Stimulated activated CD4-positive, alpha-beta T cell treated with anti-CD3 and anti-CD28 coated beads, Interleukin-2, amount 100 ng/mL, for 4 hours (primary cell): ENCODE measurements around the gene DDX20.
A peak's percentile ranks its signal among the peaks of the same experiment; 100 is the strongest.
"Not testable (repeated sequence)": the region's sequence is repeated elsewhere in the genome, so short reads cannot be mapped to it uniquely, and the experiment has no call there.

Experiments used
- DNase-seq: peaks from one replicate; pipeline ENCODE4 v3.0.0-alpha.2; 2020; ENCODE audit warnings: low read depth

The DDX20 gene

DNA sequence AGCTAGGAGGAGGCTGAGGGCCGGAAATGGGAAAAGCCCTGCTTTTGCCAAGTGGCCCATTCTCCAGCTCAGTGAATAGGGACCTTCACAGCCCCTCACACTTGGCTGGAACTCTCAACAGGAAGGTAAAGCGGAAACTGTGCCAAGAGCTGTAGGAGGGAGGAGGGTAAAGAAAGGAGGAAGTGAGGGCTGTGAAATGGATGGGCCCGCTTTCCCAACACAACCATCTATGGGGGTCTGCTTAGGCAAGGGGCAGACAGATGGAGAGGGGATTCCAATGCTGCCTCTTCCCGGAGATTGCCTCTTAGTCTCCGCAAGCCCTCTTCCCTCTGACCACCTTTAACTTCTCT, 21.7 kb upstream of the DDX20 start:
- no peak for DNase-seq

- DNase-seq, result no peak
These were observed 21.3 kb upstream of the DDX20 start for GRCh38 chr1:111734426-111734825.

DNA sequence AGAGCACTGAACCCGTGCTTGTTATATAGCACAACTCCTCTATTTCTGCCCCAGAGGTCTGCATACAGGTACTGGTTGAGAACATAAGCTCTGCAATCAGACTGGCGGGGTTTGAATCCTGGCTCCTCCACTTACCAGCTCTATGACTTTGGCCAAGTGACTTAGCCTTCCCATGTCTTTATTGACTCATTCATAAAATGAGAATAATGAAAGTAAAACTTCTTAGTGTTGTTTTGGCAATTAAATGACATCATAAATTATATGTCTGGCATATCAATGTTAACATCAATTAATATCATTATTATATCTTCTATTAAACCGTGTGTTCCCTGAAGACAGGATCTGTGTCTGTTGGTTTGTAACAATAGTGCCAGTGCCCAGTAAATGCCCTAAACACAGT, 20.8 kb upstream of the DDX20 start:
- DNase-seq, result no peak

GRCh38 chr1:111735321-111735720, 20.4 kb upstream of the DDX20 start:
- no peak for DNase-seq

DNA sequence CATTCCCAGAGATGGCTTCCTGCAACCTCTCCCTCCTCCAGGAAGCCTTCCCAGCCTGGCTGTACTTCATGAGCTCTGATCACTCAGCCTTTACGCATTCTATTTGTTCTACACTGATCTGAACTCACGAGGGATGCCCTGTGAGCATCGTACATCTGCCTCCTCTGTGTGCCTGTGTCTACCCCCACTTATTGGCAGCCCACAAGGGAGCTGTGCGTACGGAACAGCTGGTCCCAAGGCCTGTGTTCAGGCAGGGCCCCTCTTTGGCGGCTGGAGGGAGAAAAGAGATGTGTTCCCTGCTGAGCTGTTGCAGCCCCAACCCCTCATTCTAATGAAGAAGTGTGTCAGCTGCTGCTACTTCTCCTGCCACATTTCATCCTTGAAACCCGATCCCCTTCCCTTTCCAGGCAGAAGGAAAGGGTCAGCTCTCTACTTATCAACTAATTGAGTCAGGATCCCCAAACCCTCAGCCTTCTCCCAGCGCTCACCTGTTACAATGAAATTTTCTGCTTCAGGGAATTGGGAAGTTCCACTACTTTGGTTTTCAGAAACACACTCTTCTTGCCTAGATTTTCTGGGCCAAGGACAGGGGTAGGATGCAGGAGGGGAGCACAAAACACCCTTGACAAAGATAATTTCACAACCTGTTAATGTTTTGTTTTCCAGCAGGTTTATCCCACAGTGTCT, 19.7 kb upstream of the DDX20 start:
- DNase-seq, result no peak

DNA sequence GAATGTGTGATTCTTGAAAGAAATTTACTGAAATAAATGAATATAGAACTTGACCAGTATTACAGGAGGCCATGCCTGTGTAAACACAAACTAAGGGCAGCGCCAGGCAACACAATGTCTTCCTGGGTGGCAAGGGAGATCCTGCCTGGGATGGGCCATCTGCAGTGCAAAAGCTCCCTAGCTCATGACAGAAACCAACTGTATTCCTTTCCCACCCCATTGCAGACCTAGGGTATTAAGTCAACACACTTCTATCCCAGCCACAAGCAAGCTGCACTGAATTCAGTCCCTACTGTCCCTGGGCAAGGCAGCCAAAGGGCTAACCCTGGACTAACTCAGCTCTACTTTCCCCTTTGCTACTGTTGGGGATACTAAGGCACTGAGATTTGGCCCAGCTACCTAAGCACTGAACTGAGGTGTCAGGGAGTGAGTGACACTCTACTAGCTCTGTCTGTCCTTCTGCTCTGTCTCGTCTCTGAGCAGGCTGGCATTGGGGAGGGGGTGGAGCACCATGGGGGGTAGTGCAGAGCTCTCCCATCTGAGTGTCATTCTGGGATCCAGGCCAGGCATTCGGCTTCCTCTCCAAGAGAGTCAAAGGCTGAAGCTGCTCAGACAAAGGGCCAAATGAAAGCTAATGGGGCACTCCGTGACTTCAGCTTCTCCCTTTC, 19.0 kb upstream of the DDX20 start:
- no peak for DNase-seq

DNA sequence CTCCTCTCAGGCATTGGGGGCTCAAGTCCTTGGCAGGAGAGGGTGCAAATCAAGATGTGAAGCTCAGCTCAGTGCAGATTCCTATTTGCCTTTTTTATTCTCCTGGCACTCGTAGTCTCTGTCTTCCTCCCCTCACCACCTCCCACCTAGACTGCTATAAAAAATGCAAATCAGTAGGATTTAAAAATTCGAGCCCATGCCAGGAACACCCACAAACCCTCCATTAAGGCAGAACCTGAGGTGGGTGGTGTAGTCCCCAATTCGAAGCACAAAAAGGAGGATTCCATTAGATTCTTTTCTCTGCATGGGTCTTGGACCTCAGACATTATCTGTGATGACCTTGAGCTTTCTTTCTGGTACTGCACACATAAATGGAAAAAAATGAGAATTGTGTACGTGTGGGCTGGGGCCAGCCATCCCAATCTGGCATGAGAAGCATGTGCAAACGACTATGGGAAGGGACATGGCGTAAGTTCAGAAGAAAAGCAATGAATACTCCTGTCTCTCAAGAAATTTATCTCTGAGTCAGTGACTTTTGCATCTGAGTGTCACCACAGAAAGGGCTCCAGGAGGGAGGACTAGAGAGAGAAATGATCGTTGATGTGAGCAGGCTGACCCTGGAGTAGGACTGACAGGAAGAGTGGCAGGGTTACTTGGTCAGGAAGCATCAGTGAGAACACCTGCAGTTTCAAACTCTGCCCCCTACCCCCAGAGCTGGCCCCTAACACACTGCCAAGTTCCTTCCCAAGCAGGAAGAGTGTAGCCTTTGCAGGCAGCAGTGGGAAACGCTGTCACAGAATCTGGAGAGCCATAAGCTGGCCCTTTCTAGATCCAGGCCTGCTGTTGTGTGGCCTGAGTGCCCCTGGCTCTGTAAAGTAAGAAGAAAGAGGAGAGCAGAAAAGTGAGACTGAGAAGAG, 18.2 kb upstream of the DDX20 start:
- DNase-seq, result no peak

DNA sequence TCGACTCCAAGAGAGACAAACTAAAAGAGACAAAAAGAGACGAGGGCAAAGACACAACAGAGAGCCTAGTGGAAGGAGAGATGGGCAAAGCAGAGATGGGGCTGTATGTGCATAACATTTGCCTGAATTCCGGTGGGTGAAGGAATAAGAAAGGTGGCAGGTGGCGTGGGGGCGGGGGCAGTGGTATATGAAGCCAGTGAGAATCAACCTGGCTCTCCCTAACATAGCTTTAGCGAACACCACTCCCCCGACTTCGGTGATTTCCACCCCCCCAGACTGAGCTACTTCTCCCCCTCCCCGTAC, 17.6 kb upstream of the DDX20 start:
- no peak for DNase-seq

DNA sequence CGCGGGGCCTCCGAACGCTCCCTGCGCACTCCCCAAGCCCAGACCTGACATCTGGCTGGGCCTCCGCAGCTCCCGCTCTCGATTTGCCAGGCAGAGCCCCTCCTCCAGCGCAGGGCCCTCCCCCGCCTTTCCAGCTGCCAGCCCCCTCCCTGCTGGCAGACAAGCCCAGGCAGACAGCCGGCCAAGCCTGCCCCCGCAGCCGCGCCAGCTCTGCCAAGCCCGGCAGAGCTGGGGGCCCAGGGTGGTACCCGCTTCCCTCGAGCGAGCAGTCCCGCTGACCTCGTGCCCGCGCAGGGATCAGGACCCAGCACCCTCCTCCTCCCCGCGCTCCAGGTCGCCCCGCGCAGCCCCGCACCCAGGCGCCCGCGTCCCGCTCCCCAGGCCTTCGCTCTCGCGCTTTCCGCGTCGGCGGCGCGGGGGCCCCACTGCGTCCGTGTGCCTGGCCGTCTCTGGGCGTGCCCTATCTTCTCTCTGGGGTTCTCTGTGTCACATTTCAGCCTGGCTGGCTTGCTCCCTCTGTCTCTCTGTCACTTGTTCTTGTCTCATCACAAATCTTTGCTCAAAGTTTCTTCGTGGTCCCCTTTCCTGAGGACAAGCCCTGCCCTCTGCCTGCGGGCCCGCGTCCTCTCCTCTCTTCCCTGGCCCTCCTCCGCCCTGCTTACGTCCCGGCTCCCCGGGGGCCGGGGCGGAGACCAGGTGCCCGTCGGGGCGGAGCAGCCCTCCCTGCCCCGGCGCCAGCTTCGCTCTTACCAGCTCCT, 17.1 kb upstream of the DDX20 start:
- no peak for DNase-seq

DNA sequence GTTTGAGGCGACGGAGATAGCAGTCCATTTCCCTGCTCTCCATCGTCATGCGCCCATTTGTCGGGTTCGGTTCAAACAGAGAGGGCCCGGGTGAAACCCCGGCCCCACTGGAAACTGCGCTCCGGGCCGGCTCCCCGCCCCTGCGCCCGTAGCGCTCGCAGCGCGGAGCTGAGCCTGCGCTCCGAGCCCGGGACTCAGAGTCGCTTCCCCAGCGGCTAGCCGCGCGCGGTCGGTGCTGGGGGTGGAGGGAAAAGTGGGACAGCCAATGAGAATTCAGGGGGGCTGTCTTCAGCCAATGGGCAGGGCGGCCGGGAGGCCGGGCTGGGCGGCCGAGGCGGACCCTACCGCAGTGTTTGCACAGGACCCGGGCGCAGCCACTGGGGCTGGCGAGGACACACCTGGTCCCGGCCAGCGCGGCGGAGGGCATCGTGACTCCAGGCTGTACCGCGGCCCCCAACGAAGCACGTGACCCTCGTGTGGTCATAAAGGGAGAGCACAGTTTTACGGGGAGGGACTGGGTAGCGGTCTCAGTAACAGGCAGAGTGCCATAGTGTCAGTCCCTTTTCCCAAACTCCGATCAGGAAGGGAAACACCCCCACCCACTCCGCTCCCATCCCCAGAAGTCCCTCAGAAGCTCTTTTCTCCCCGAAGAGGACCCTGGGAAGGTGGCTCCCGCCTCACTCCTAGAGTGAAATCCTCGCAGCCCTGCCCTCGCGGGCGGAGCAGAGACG, 16.3 kb upstream of the DDX20 start, which contains the start of gene INKA2:
TSS of gene INKA2 (minus strand) at position 202 of the 731 bp plus-strand sequence. CDS start at position 49, 153 bp downstream.
- peak; percentile 42 for DNase-seq

GRCh38 chr1:111739925-111740765, 15.6 kb upstream of the DDX20 start:
- no peak for DNase-seq

- DNase-seq, result not testable (repeated sequence)
These were observed 13.4 kb upstream of the DDX20 start for GRCh38 chr1:111742292-111742691.

DNA sequence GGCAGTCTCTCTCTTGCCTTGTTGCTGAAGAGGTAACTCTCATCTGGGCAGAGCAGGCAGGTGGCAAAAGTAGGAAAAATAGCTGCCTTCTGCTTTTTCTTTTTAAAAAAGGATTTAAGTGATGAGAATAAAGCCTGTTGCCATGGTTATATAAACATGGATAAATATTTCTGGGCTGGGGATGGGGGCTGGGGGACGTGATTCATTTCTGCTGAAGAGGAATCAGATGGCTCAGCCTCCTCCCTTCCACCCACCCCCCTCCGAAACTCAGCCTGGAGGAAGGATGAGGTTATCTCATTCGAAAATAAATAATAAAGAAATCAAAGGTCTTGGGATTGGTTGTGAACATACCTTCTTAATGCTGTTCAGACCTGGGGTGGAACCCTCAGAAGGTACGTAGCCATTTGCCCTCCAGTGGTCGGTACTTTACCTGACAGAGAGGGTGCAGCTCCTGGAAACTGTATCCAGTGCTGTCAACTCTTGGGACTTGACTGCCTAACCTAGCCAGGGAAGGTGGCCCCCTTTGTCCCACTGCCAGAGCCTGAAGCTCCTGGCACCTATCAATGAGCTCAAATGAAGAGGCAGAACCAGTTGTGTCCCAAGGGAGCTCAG, 12.7 kb upstream of the DDX20 start:
- DNase-seq, result no peak

GRCh38 chr1:111743679-111744101, 12.0 kb upstream of the DDX20 start:
- no peak for DNase-seq

GRCh38 chr1:111745675-111746613, 9.8 kb upstream of the DDX20 start:
- DNase-seq, result no peak

GRCh38 chr1:111746614-111746999, 9.1 kb upstream of the DDX20 start:
- DNase-seq, result no peak

DNA sequence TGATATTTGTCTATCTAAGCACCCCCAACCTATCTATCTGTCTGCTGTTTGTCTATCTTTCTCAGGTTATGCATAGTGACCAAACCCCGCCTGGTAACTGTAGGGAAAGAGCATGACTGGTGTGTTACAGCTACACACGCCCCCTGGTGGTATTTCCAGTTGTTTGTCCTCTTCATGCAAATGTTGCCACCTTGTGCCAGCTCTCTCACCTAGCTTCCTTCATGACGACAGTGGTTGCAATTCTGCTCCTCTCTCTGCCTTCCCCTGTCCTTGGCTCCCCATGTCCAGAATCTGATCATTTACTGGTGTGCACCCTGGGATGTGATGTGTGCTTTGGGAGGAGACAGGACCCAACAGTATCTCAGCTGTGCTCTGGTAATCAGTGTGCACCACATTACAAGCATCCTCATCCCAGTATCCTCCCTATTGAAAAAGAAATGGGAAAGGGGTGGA, 8.4 kb upstream of the DDX20 start:
- DNase-seq, result peak; percentile 61

GRCh38 chr1:111747947-111748346, 7.8 kb upstream of the DDX20 start:
- DNase-seq, result no peak

- DNase-seq, result no peak
These were observed 6.1 kb upstream of the DDX20 start for GRCh38 chr1:111749628-111750027.
